H1 (cell line): ENCODE data around the gene SAMD9L. TPM values are rescaled to one million over a fixed set of nuclear protein-coding genes. Genes with fewer than 3 reads are reported as not detected.

ENCODE experiments used
- CTCF ChIA-PET: fragments of 300-600 bp; sonication (Branson Sonifier 250); formaldehyde crosslinking; loops from one replicate; lab custom pipeline; 2021; ENCODE audit not compliant: partially characterized antibody; lab: Charles Lee
- POLR2A ChIA-PET: fragments of 300-600 bp; sonication (Branson Sonifier 250); formaldehyde crosslinking; loops from one replicate; lab custom pipeline; 2021; ENCODE audit warnings: inconsistent platforms; ENCODE audit not compliant: partially characterized antibody; lab: Charles Lee
- DNase-seq, 2 experiments: peaks; one replicate each; pipeline versions ENCODE4 v3.0.0 to v3.0.0-alpha.2; 2010 to 2022; ENCODE audit warnings: low spot score in 2 of 2, low read depth in 1 of 2, mixed read lengths in 1 of 2
- FAIRE-seq: peaks from 2 replicates; lab custom pipeline; 2011; peaks lifted over from hg19 to GRCh38; lab: Jason Lieb, UNC
- H2AFZ ChIP-seq: 2 replicates; pipeline ENCODE4 v1.8.1; 2012; ENCODE audit warnings: low read length, inconsistent platforms
- H2AK5ac ChIP-seq: 2 replicates; pipeline ENCODE4 v1.6.1; 2013; ENCODE audit warnings: low read depth, low read length
- H2BK120ac ChIP-seq: replicated peaks from 2 replicates; pipeline ENCODE3; 2013; ENCODE audit warnings: low read depth, low read length, inconsistent platforms
- H2BK12ac ChIP-seq: 2 replicates; pipeline ENCODE4 v1.6.1; 2013; ENCODE audit warnings: low read depth, low read length
- H2BK15ac ChIP-seq: 2 replicates; pipeline ENCODE4 v1.6.1; 2013; ENCODE audit warnings: low read length
- H2BK20ac ChIP-seq: 2 replicates; pipeline ENCODE4 v1.6.1; 2013; ENCODE audit warnings: low read length
- H2BK5ac ChIP-seq: 2 replicates; pipeline ENCODE4 v1.6.1; 2013; ENCODE audit warnings: low read depth, low read length
- H3K14ac ChIP-seq: 2 replicates; pipeline ENCODE4 v1.6.1; 2013; ENCODE audit warnings: inconsistent platforms; ENCODE audit not compliant: insufficient read length
- H3K18ac ChIP-seq: 2 replicates; pipeline ENCODE4 v1.6.1; 2013; ENCODE audit warnings: low read length; ENCODE audit errors: extremely low read depth
- H3K23ac ChIP-seq: 2 replicates; pipeline ENCODE4 v1.6.1; 2013; ENCODE audit warnings: inconsistent platforms; ENCODE audit not compliant: insufficient read length
- H3K23me2 ChIP-seq: 2 replicates; pipeline ENCODE4 v1.6.1; 2013; ENCODE audit warnings: low read depth, low read length
- H3K27ac ChIP-seq: 2 replicates; pipeline ENCODE4 v1.6.1; 2011; ENCODE audit warnings: low read depth, low read length, inconsistent platforms
- H3K27me3 ChIP-seq, 4 experiments: replicated peaks in 1 of 4; 1 replicate in 1 of 4; 2 replicates in 3 of 4; pipeline versions ENCODE4 v1.6.1 to v1.8.1; 2011 to 2013; ENCODE audit warnings: low read length in 3 of 4, mild to moderate bottlenecking in 3 of 4, inconsistent platforms in 2 of 4, mixed read lengths in 2 of 4, moderate library complexity in 1 of 4; ENCODE audit not compliant: control insufficient read depth in 3 of 4, insufficient read depth in 3 of 4; ENCODE audit errors: extremely low read depth in 1 of 4
- H3K36me3 ChIP-seq, 4 experiments: 2 replicates each; pipeline versions ENCODE4 v1.6.1 to v1.8.1; 2011 to 2013; ENCODE audit warnings: mild to moderate bottlenecking in 4 of 4, low read length in 3 of 4, moderate library complexity in 2 of 4, control low read depth in 1 of 4, inconsistent platforms in 1 of 4; ENCODE audit not compliant: insufficient read depth in 4 of 4, control insufficient read depth in 2 of 4
- H3K4ac ChIP-seq: replicated peaks from 2 replicates; pipeline ENCODE3; 2013; ENCODE audit warnings: low read length, low read depth, mixed read lengths, inconsistent platforms; ENCODE audit not compliant: insufficient read length
- H3K4me1 ChIP-seq, 4 experiments: replicated peaks in 1 of 4; 1 replicate in 1 of 4; 2 replicates in 3 of 4; pipeline versions ENCODE4 v1.6.1 to v1.8.1; 2011 to 2013; ENCODE audit warnings: low read length in 3 of 4, inconsistent platforms in 2 of 4, mixed read lengths in 1 of 4; ENCODE audit not compliant: insufficient read depth in 4 of 4, control insufficient read depth in 3 of 4
- H3K4me2 ChIP-seq, 2 experiments: 2 replicates each; pipeline versions ENCODE4 v1.6.1 to v1.8.1; 2011 to 2013; ENCODE audit warnings: low read depth in 2 of 2, low read length in 2 of 2, control low read depth in 1 of 2, inconsistent platforms in 1 of 2, mild to moderate bottlenecking in 1 of 2; ENCODE audit not compliant: insufficient read depth in 1 of 2
- H3K4me3 ChIP-seq, 4 experiments: fragments of 200-600, 300-600 bp in 1 of 4; sonication (generic), shearing (Covaris generic), sonication (Bioruptor Twin) in 1 of 4; 2 replicates each; pipeline versions ENCODE4 v1.5.1 to v1.8.1; 2011 to 2016; ENCODE audit warnings: low read length in 4 of 4, low read depth in 3 of 4, control low read depth in 2 of 4, inconsistent platforms in 2 of 4, mild to moderate bottlenecking in 2 of 4, mixed read lengths in 1 of 4, moderate library complexity in 1 of 4; ENCODE audit not compliant: insufficient read depth in 2 of 4; ENCODE audit errors: extremely low read depth in 1 of 4
- H3K56ac ChIP-seq: replicated peaks from 2 replicates; pipeline ENCODE3; 2013; ENCODE audit warnings: low read depth, mild to moderate bottlenecking, mixed read lengths, low read length, inconsistent platforms; ENCODE audit not compliant: insufficient read length
- H3K79me1 ChIP-seq: 2 replicates; pipeline ENCODE4 v1.6.1; 2013; ENCODE audit warnings: low read depth, low read length, control low read depth
- H3K79me2 ChIP-seq, 2 experiments: 2 replicates each; pipeline versions ENCODE4 v1.6.1 to v1.8.1; 2012 to 2013; ENCODE audit warnings: low read length in 2 of 2, mild to moderate bottlenecking in 2 of 2, inconsistent platforms in 1 of 2; ENCODE audit not compliant: insufficient read depth in 2 of 2, control insufficient read depth in 1 of 2
- H3K9ac ChIP-seq, 4 experiments: replicated peaks in 1 of 4; 1 replicate in 1 of 4; 2 replicates in 3 of 4; pipeline versions ENCODE4 v1.6.1 to v1.8.1; 2011 to 2013; ENCODE audit warnings: low read depth in 3 of 4, low read length in 3 of 4, control low read depth in 2 of 4, mild to moderate bottlenecking in 2 of 4, moderate library complexity in 2 of 4, inconsistent platforms in 1 of 4; ENCODE audit errors: extremely low read depth in 1 of 4
- H3K9me3 ChIP-seq, 2 experiments: 2 replicates each; pipeline versions ENCODE4 v1.6.1 to v1.8.1; 2012 to 2013; ENCODE audit warnings: mild to moderate bottlenecking in 2 of 2, moderate library complexity in 2 of 2, control low read depth in 1 of 2, inconsistent platforms in 1 of 2, low read depth in 1 of 2, low read length in 1 of 2, mixed read lengths in 1 of 2; ENCODE audit not compliant: insufficient read depth in 2 of 2
- H4K20me1 ChIP-seq, 2 experiments: replicated peaks in 1 of 2; 2 replicates each; pipeline versions ENCODE3 to v1.8.1; 2011 to 2013; ENCODE audit warnings: inconsistent platforms in 2 of 2, low read length in 2 of 2, mild to moderate bottlenecking in 1 of 2; ENCODE audit not compliant: insufficient read depth in 2 of 2, control insufficient read depth in 1 of 2
- H4K5ac ChIP-seq: 2 replicates; pipeline ENCODE4 v1.6.1; 2013; ENCODE audit warnings: low read length, low read depth, mixed read lengths, inconsistent platforms; ENCODE audit not compliant: insufficient read length
- H4K8ac ChIP-seq: 2 replicates; pipeline ENCODE4 v1.8.0; 2013; ENCODE audit warnings: mild to moderate bottlenecking, moderate library complexity, low read length, inconsistent platforms; ENCODE audit not compliant: insufficient read depth; ENCODE audit errors: extremely low read depth
- H4K91ac ChIP-seq: replicated peaks from 2 replicates; pipeline ENCODE3; 2013; ENCODE audit warnings: low read length, mixed read lengths, inconsistent platforms; ENCODE audit not compliant: insufficient read length
- ASH2L ChIP-seq: fragments of 200-600, 300-600 bp; sonication (generic); IDR thresholded peaks from one replicate; pipeline ENCODE4 v1.7.1; 2017; ENCODE audit warnings: low read length
- BACH1 ChIP-seq: IDR thresholded peaks from 2 replicates; pipeline ENCODE4 v1.6.1; 2012; ENCODE audit warnings: low read length, improper control_type of control experiment
- BRCA1 ChIP-seq: IDR thresholded peaks from 2 replicates; pipeline ENCODE4 v1.6.1; 2012; ENCODE audit warnings: low read depth, low read length, improper control_type of control experiment
- GABPA ChIP-seq: IDR thresholded peaks from 2 replicates; pipeline ENCODE4 v1.6.1; 2011; ENCODE audit warnings: mild to moderate bottlenecking, low read length, moderate library complexity, borderline replicate concordance; ENCODE audit not compliant: insufficient read depth
- HDAC6 ChIP-seq: IDR thresholded peaks from one replicate; pipeline ENCODE4 v1.7.1; 2012; ENCODE audit warnings: low read depth, mild to moderate bottlenecking, inconsistent platforms, low read length, moderate library complexity
- JUN ChIP-seq: IDR thresholded peaks from 2 replicates; pipeline ENCODE4 v1.6.1; 2011; ENCODE audit warnings: low read depth, mild to moderate bottlenecking, improper control_type of control experiment, low read length
- JUND ChIP-seq: IDR thresholded peaks from 2 replicates; pipeline ENCODE4 v1.6.1; 2011; ENCODE audit warnings: mild to moderate bottlenecking, improper control_type of control experiment, low read length
- KDM1A ChIP-seq: fragments of 200-600, 300-600 bp; sonication (generic); IDR thresholded peaks from 2 replicates; pipeline ENCODE4 v1.7.1; 2016; ENCODE audit warnings: mild to moderate bottlenecking, low read length, borderline replicate concordance
- SIN3A ChIP-seq, 2 experiments: IDR thresholded peaks in 1 of 2; conservative IDR thresholded peaks in 1 of 2; 2 replicates each; pipeline ENCODE4 v1.6.1; 2011 to 2012; ENCODE audit warnings: low read length in 2 of 2, improper control_type of control experiment in 1 of 2, low read depth in 1 of 2, mild to moderate bottlenecking in 1 of 2
- SP4 ChIP-seq: IDR thresholded peaks from 2 replicates; pipeline ENCODE4 v1.6.1; 2012; ENCODE audit warnings: low read length, inconsistent platforms
- TAF1 ChIP-seq: IDR thresholded peaks from 2 replicates; pipeline ENCODE4 v1.6.1; 2011; ENCODE audit warnings: mild to moderate bottlenecking, low read depth, low read length
- WGBS, 2 experiments: shearing (Covaris generic) in 1 of 2; methylation state at CpG; one replicate each; pipeline versions ENCODE4 v1.1.6 to v1.1.7; 2013 to 2015; ENCODE audit warnings: low lambda C conversion rate in 2 of 2, mixed read lengths in 2 of 2, inconsistent platforms in 1 of 2, low coverage in 1 of 2, missing lambda C conversion rate in 1 of 2; ENCODE audit not compliant: insufficient replicate concordance in 2 of 2, insufficient coverage in 1 of 2, insufficient read length in 1 of 2; ENCODE audit errors: extremely low coverage in 1 of 2, missing lambda C conversion rate in 1 of 2; 5-methylcytosine and 5-hydroxymethylcytosine counted together
- polyA plus RNA-seq, 7 experiments: library from polyadenylated mRNA; depleted of rRNA in 3 of 7; stranded (reverse) in 5 of 7; unstranded in 2 of 7; fragments of >200 nt in 5 of 7; fragments of 200-250 nt in 2 of 7; gene quantifications; 1 replicate in 5 of 7; 2 replicates in 1 of 7; 4 replicates in 1 of 7; pipeline versions ENCODE4 v1.2.1 to v1.2.3, GENCODE V29; 2011 to 2013; ENCODE audit warnings: missing spikeins in 2 of 7, mixed read lengths in 2 of 7
- total RNA-seq: library from RNA; stranded (reverse); fragmentation: NEBNext Ultra II Directional; extraction: Animal tissue kit (Norgen Biotek cat#: 25700); gene quantifications from 2 replicates; pipeline ENCODE4 v1.2.1, GENCODE V29; 2021

Gene SAMD9L
- total and polyA plus RNA-seq, 2 of the 8 experiments (the other 6 are each of a cell fraction or from before 2014, with no cell fraction given) = not detected

- ChIA-PET CTCF (no interaction called here), POLR2A (no interaction called here)
- no peak overlapping the region for H2BK20ac ChIP-seq
- H3K23ac ChIP-seq = no peak overlapping the region
- H4K91ac ChIP-seq = no peak overlapping the region
- H2AK5ac ChIP-seq = no peak overlapping the region
- 0 out of 4 replicates have a peak, but pooled peaks cover 0 to 2% of the 10 kb centered on the region in 2 experiments for H3K9me3 ChIP-seq
- no peaks in the 10 kb centered on the region for H3K36me3 ChIP-seq
- no peak overlapping the region for H2BK120ac ChIP-seq
- no peak overlapping the region for H3K4me2 ChIP-seq
- H3K27ac ChIP-seq = no peak overlapping the region
- no peak overlapping the region for H3K9ac ChIP-seq
- no peak overlapping the region for H2BK15ac ChIP-seq
- H4K5ac ChIP-seq = no peak overlapping the region
- no peak overlapping the region for H2AFZ ChIP-seq
- no peaks in the 10 kb centered on the region for H3K23me2 ChIP-seq
- H4K8ac ChIP-seq = no peak overlapping the region
- H3K79me2 ChIP-seq = no peaks in the 10 kb centered on the region
- WGBS, 2 experiments = 92% methylated on average over 1 of the region's 1 CpG; no CpG with 5 or more reads in 1 of the 2 experiments
- no peak overlapping the region for H3K4ac ChIP-seq
- H3K79me1 ChIP-seq = no peaks in the 10 kb centered on the region
- no peak overlapping the region for H3K14ac ChIP-seq
- H3K27me3 ChIP-seq = no peaks in the 10 kb centered on the region
- no peaks in the 10 kb centered on the region for H4K20me1 ChIP-seq
- no peak overlapping the region for H2BK12ac ChIP-seq
- TF ChIP-seq BRCA1 = no peak
- no peak for TF ChIP-seq KDM1A
- no peak for TF ChIP-seq HDAC6
- TF ChIP-seq GABPA = no peak
- TF ChIP-seq ASH2L = no peak
- TF ChIP-seq JUN = no peak
- TF ChIP-seq TAF1 = no peak
- TF ChIP-seq JUND = no peak
- TF ChIP-seq SP4 = no peak
- TF ChIP-seq SIN3A (conservative IDR thresholded peaks at IDR 0.05 in 1 of 2, IDR thresholded peaks at IDR 0.05 in 1 of 2; ENCODE audit: low read depth in 1 of 2, low read length in 2 of 2) = no peak
- TF ChIP-seq BACH1 = no peak
- TF ChIP-seq, all 59 proteins: peak for 0
- Histone ChIP-seq H3K56ac (no peak overlapping the region), H3K4me1 (no peaks in the 10 kb centered on the region), H2BK5ac (no peak overlapping the region), H3K18ac (no peak overlapping the region), H3K4me3 (no peak overlapping the region)
- FAIRE-seq (no peak), DNase-seq (no peak)
Measured at GRCh38 chr7:93117327-93117726, 30.9 kb downstream of the SAMD9L start.
